Transverse colon (tissue), 4 donors: ENCODE results near the gene ANKUB1.

ENCODE experiments used
- CTCF ChIP-seq, 5 experiments: fragments of 200-600 bp in 3 of 5; fragments of 450-650 bp in 2 of 5; sonication (generic) in 3 of 5; IDR thresholded peaks; 1 replicate in 2 of 5; 2 replicates in 3 of 5; pipeline ENCODE4 v1.5.1; 2016 to 2017; ENCODE audit warnings: antibody characterized with exemption in 5 of 5, inconsistent platforms in 3 of 5, mild to moderate bottlenecking in 2 of 5, moderate library complexity in 1 of 5
- EP300 ChIP-seq: sonication (generic); formaldehyde crosslinking; IDR thresholded peaks from one replicate; pipeline ENCODE4 v1.6.1; 2017; ENCODE audit warnings: antibody characterized with exemption, low read depth
- POLR2AphosphoS5 ChIP-seq, 3 donors: sonication (generic); formaldehyde crosslinking; IDR thresholded peaks; one replicate each; pipeline ENCODE4 v1.6.1; 2016; ENCODE audit warnings: antibody characterized with exemption in 3 of 3

- TF ChIP-seq CTCF (IDR thresholded peaks at IDR 0.05), result peak; percentile 63 to 85 (median 74)
- no peak for TF ChIP-seq EP300
- no peak for TF ChIP-seq POLR2AphosphoS5 (IDR thresholded peaks at IDR 0.05)
Observed at GRCh38 chr3:149808209-149808829, 16.0 kb upstream of the ANKUB1 start.
